MCF 10A (cell line): ENCODE measurements around the gene DEDD2. TPM values are rescaled to one million over a fixed set of nuclear protein-coding genes. Genes with fewer than 3 reads are reported as not detected.

Experiments
- BruUV-seq: library from RNA; stranded (reverse); fragments of 400-500 nt; replicated peaks from 2 replicates; lab custom pipeline; 2021; lab: Mats Ljungman, UMichigan
- CTCF ChIA-PET: fragments of 300-600 bp; sonication (Branson Sonifier 250); formaldehyde crosslinking; extraction: SDS; loops from one replicate; lab custom pipeline; 2021; ENCODE audit warnings: antibody characterized with exemption, inconsistent platforms; lab: Yijun Ruan, JAX
- POLR2A ChIA-PET: fragments of 300-600, 350-650 bp; sonication (Branson Sonifier 250); formaldehyde crosslinking; extraction: SDS; loops from one replicate; lab custom pipeline; 2020; ENCODE audit warnings: antibody characterized with exemption, inconsistent platforms; lab: Yijun Ruan, JAX
- DNase-seq: peaks from one replicate; pipeline ENCODE4 v3.0.0-alpha.2; 2018; ENCODE audit not compliant: unreplicated experiment
- H3K27ac Mint-ChIP-seq: one replicate; pipeline ENCODE4 v1.8.0; 2022; ENCODE audit warnings: mild to moderate bottlenecking, low read depth, mixed read lengths; ENCODE audit not compliant: unreplicated experiment
- H3K27me3 Mint-ChIP-seq: one replicate; pipeline ENCODE4 v1.8.0; 2022; ENCODE audit warnings: mixed read lengths; ENCODE audit not compliant: insufficient read depth, unreplicated experiment
- H3K36me3 Mint-ChIP-seq: one replicate; pipeline ENCODE4 v1.8.0; 2022; ENCODE audit warnings: mild to moderate bottlenecking, moderate library complexity, mixed read lengths; ENCODE audit not compliant: insufficient read depth, unreplicated experiment
- H3K4me1 Mint-ChIP-seq: one replicate; pipeline ENCODE4 v1.8.0; 2022; ENCODE audit warnings: mixed read lengths; ENCODE audit not compliant: insufficient read depth, unreplicated experiment
- H3K4me3 Mint-ChIP-seq: one replicate; pipeline ENCODE4 v1.8.0; 2022; ENCODE audit warnings: mild to moderate bottlenecking, moderate library complexity, mixed read lengths; ENCODE audit not compliant: unreplicated experiment
- H3K9me3 Mint-ChIP-seq: one replicate; pipeline ENCODE4 v1.8.0; 2022; ENCODE audit warnings: mixed read lengths; ENCODE audit not compliant: unreplicated experiment
- CTCF ChIP-seq: fragments of 200-600 bp; IDR thresholded peaks from one replicate; pipeline ENCODE4 v1.8.0; 2022; ENCODE audit warnings: antibody characterized with exemption, mild to moderate bottlenecking; ENCODE audit not compliant: unreplicated experiment
- intact Hi-C: fragments of 100-400 bp; cut with micrococcal nuclease; formaldehyde crosslinking; loops from 2 replicates; pipeline ENCODE4 v1.14.1; 2022
- total RNA-seq: library from RNA; stranded (reverse); gene quantifications from 2 replicates; pipeline ENCODE4 v1.2.3, GENCODE V29; 2022

DEDD2 gene
- total RNA-seq, 1 experiment from 2014 or later, result 28.5 TPM

GRCh38 chr19:42170715-42171114 lies 46.8 kb downstream of the DEDD2 start:
- no peak for TF ChIP-seq CTCF
- H3K36me3 Mint-ChIP-seq, result no peaks in the 10 kb centered on the region
- DNase-seq, result no peak
- intact Hi-C loops, result no loop called here
- CTCF ChIA-PET, result no interaction called here
- no peaks in the 10 kb centered on the region for H3K9me3 Mint-ChIP-seq
- H3K27me3 Mint-ChIP-seq, result peaks cover 13% of the 10 kb centered on the region
- POLR2A ChIA-PET, result no interaction called here
- no TSS peak for BruUV-seq
- no peak overlapping the region for H3K4me3 Mint-ChIP-seq
- H3K4me1 Mint-ChIP-seq, result no peaks in the 10 kb centered on the region
- no peak overlapping the region for H3K27ac Mint-ChIP-seq

GRCh38 chr19:42169486-42170413 lies 47.7 kb downstream of the DEDD2 start:
- no peak for TF ChIP-seq CTCF
- intact Hi-C loops, result no loop called here
- Mint-ChIP-seq H3K27ac (no peak overlapping the region), H3K9me3 (no peaks in the 10 kb centered on the region), H3K4me1 (no peaks in the 10 kb centered on the region), H3K4me3 (no peak overlapping the region), H3K27me3 (peaks cover 4% of the 10 kb centered on the region), H3K36me3 (no peaks in the 10 kb centered on the region)
- POLR2A ChIA-PET, result no interaction called here
- CTCF ChIA-PET, result interaction anchor here (0.7 to 1.7 kb wide), 3 partner anchors 11 to 61 kb away, joined by 3 to 5 read pairs (median 4); no protein-coding TSS in a partner anchor
- BruUV-seq, result no TSS peak
- no peak for DNase-seq

GRCh38 chr19:42168206-42168605 lies 49.3 kb downstream of the DEDD2 start:
- no peak for TF ChIP-seq CTCF
- intact Hi-C loops, result no loop called here
- POLR2A ChIA-PET, result no interaction called here
- no peaks in the 10 kb centered on the region for H3K27me3 Mint-ChIP-seq
- no TSS peak for BruUV-seq
- H3K27ac Mint-ChIP-seq, result no peak overlapping the region
- CTCF ChIA-PET, result interaction anchor here (0.5 to 1.7 kb wide), 3 partner anchors 16 to 60 kb away, joined by 3 to 5 read pairs (median 4); no protein-coding TSS in a partner anchor
- no peak overlapping the region for H3K4me3 Mint-ChIP-seq
- no peaks in the 10 kb centered on the region for H3K9me3 Mint-ChIP-seq
- H3K36me3 Mint-ChIP-seq, result no peaks in the 10 kb centered on the region
- no peak for DNase-seq
- no peaks in the 10 kb centered on the region for H3K4me1 Mint-ChIP-seq

- ChIA-PET CTCF (interaction anchor here (0.5 to 1.8 kb wide), 7 partner anchors 10 to 79 kb away, joined by 3 to 7 read pairs (median 4); no protein-coding TSS in a partner anchor), POLR2A (no interaction called here)
- H3K4me3 Mint-ChIP-seq, result no peak overlapping the region
- H3K4me1 Mint-ChIP-seq, result no peaks in the 10 kb centered on the region
- H3K27me3 Mint-ChIP-seq, result peaks cover 8% of the 10 kb centered on the region
- no peak for DNase-seq
- H3K9me3 Mint-ChIP-seq, result no peaks in the 10 kb centered on the region
- BruUV-seq, result no TSS peak
- no peaks in the 10 kb centered on the region for H3K36me3 Mint-ChIP-seq
- no peak overlapping the region for H3K27ac Mint-ChIP-seq
- intact Hi-C loops, result no loop called here
- no peak for TF ChIP-seq CTCF
Measured at GRCh38 chr19:42166316-42166715, 51.2 kb downstream of the DEDD2 start.
